ENCODE data around the gene AK5.
A peak's percentile ranks its signal among the peaks of the same experiment; 100 is the strongest.
"Not testable (repeated sequence)": the region's sequence is repeated elsewhere in the genome, so short reads cannot be mapped to it uniquely, and the experiment has no call there.

Gene AK5

DNA sequence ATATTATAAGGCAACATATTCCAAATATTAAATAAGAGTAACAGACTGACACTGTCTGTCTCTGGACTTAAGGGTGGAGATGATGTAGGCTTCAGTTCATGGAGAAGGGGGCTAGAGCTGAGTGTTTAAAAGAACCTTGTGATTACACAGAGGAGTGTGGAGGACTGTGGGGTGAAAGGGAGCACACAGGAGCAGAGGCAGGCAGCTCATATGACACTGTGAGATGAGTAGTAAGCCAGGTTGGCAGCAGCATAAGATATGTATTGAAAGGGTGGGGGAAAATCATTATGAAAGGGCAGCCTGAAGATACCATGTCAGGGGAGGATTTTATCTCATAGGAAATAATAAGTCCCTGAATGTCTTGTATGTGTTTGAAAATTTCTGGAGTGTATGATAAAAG, 104.5 kb downstream of the AK5 start:
- DNase-seq = no peak
- in situ Hi-C loops (cut with MboI; ENCODE audit: low pct_unique_long_range_greater_than_20kb, low sequenced_read_pairs) = no loop called here

DNA sequence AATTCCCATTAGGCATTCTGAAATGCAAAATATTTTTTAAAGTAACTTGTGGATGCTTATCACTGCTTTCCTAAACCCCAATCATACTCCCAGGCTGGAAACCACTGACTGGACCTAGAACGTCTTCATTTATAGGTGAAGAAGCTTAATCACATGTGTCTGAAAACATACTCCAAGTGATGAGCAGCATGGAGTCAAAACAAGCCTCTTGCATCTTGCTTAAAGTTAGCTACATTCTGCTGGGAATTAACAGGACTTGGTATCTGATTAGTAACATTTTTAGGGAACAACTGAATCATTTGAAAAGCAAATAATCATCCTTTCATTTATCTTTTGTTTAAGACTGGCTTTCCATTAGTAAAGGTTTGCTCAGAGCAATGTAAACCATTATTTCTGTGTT, 105.7 kb downstream of the AK5 start:
- in situ Hi-C loops (cut with MboI; ENCODE audit: low pct_unique_long_range_greater_than_20kb, low sequenced_read_pairs) = no loop called here
- no peak for DNase-seq

DNA sequence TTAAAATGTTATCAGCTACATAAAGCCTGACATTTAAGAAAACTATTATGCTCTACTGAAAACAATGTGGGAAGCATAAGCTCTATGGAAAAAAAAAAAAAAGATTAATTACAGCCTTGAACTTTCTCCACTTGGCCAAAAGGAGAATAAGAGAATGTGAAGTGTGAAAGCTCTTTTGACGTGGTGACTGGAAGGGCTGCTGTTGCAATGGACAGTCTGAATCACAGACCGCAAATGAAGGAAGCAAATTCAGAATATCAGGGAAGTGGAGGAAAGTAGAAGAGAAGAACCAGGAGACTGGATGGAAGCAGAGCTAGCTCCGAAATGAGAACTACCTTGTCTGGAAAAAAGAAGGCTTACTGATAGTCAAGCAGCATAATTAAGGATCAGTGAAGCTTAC, 106.8 kb downstream of the AK5 start:
- in situ Hi-C loops (cut with MboI; ENCODE audit: low pct_unique_long_range_greater_than_20kb, low sequenced_read_pairs) = no loop called here
- no peak for DNase-seq

DNA sequence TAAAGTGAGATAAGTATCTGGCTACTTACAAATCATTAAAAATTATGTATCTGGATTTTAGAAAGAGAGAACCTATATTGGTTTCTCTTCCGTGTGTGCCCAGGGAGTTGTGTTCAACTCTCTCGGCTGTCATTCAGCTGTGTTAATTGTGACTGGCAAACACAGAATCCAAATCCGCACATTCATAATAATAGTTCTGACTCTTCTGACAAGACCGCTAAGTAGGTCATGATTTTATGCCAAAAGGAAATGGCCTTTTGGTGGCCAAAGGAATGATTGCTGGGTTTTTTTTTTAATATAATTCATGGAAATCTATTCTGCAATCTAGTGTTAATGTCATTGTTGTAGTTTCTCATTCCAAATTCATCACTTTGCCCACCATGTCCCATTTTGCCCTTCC, 110.7 kb downstream of the AK5 start:
- in situ Hi-C loops (cut with MboI; ENCODE audit: low pct_unique_long_range_greater_than_20kb, low sequenced_read_pairs) = no loop called here

DNA sequence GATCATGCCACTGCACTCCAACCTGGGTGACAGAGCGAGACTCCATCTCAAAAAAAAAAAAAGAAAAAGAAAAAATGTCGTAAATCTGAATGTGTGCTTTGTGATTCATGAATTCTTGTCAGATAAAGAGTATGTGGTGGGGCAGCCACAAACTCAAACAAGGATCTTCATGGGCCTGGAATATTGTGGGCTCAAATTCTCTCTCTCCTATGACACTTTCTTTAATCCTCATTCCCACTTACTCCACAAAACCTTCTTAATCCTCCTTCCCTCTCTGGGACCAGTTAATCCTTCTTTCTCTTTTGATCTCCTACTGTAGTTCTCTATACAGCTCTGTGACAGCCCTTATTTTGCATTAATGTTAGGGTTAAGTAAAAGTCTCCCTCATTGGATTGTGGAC, 112.3 kb downstream of the AK5 start:
- in situ Hi-C loops (cut with MboI; ENCODE audit: low pct_unique_long_range_greater_than_20kb, low sequenced_read_pairs) = no loop called here
- DNase-seq = no peak

More for the DNA sequence above, 110.7 kb downstream of the AK5 start:
- no peak for DNase-seq

DNA sequence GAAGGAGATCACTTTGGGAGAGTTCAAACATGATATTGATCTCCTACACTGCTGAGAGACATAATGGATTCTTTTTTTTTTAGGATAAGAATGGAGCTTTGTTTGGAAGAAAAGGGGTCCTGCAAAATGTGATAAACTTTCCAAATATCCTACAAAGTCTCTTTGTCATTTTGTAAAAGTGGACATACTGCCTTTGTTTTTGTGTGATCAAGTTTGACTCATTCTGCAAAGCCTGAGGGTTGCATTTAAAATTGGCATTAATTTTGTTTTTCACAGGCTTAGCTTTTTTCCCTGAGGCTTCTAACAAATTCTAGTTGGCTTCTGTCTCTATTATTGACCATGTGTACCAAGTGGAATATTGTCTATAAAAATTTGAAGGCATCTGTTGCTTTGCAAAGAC, 113.2 kb downstream of the AK5 start:
- DNase-seq = no peak
- in situ Hi-C loops (cut with MboI; ENCODE audit: low pct_unique_long_range_greater_than_20kb, low sequenced_read_pairs) = no loop called here

DNA sequence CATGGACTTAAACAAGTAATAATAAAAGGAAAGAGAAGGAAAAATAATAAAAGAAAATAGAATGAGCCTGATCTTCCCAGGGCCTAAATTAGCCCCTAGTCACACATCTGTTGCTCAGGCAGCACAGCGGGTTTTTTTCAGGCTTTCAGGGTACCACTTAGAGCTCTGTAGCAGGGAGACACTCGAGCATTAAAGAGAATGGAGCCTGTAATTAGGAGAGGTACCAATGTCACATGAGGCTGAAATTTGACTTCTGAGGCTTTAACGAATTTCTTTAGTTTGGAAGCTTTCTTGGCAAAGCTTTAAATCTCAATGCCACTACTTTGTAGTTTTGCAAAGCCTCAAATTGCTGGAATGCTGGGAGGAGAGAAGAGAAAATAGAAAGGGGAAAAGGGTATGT, 116.3 kb downstream of the AK5 start:
- in situ Hi-C loops (cut with MboI; ENCODE audit: low pct_unique_long_range_greater_than_20kb, low sequenced_read_pairs) = no loop called here
- no peak for DNase-seq

DNA sequence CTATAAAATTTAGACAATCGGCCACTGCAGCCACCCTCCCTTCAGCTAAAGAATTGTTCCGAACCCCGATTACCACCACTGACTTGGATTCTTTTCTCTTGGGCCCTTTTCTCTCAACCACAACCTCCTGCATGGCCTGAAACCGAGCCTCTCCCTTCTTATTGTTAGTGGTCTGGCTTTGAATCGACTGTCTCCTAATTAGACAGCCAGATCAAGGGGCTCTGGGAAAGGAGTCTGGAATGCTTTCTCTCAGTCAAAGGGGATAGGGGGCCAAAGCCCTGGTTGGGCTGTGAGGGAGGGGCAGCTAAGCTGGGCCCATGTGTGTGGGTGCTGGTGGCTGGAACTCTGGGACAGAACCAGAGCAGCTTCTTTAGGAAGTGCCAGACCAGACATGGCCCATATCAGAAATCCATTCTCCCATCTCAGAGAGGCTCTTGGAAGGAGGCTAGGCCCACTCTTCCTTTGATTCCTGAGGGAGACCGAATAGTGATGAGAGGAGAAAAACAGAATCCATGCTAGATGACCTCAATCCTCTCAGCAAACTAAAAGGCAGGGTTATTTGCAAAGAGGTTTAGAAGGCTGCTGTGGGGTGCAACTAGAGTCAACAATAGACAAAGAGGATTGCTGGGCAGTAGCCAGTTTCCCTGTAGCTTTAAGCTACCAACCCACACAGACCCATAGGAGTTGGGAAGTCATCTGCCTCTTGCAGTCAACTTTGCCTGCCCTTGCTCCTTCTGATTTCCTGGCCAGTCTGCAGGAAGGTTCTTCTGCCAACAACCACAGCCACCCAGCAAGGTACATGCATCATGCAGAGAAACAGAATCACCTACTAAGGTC, 117.6 kb downstream of the AK5 start:
- DNase-seq = no peak
- in situ Hi-C loops (cut with MboI; ENCODE audit: low pct_unique_long_range_greater_than_20kb, low sequenced_read_pairs) = no loop called here

DNA sequence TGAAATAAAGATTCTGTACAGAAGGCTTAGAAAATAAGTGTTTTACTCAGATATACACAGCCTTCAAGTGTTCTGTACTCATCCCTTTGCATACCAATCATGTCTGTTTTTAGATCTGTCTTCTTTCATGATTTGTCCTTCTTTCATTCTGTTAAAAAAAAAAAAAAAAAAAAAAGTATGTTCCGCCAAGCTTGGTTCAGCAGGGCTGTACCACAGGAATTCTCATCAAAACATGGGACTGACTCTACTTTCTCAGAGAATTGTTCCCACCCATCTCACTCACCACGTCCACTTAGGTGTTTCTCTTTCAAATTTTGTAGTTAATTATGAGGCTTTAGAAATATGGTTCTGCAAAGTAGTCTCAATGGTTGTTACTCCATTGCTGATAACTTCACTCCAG, 119.0 kb downstream of the AK5 start:
- in situ Hi-C loops (cut with MboI; ENCODE audit: low pct_unique_long_range_greater_than_20kb, low sequenced_read_pairs) = no loop called here
- DNase-seq = no peak

DNA sequence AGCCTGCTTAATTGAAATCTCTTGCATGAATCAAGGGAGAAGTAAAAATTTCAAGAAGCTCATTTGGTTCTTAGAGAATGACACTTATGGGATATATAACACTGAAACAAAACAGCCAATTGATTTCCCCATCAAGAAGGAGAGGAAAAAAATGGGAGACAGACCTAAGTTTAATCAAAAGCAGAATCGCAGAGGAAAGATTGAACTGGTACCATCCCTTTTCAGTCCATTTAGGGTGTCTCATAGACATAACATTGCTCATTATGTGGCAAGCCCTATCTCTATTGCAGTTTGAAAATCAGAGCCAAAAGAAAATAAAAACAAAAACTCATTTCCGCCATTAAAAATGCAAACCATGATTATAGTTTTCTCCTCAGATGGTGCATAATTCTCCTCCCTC, 119.6 kb downstream of the AK5 start:
- no peak for DNase-seq
- in situ Hi-C loops (cut with MboI; ENCODE audit: low pct_unique_long_range_greater_than_20kb, low sequenced_read_pairs) = no loop called here

DNA sequence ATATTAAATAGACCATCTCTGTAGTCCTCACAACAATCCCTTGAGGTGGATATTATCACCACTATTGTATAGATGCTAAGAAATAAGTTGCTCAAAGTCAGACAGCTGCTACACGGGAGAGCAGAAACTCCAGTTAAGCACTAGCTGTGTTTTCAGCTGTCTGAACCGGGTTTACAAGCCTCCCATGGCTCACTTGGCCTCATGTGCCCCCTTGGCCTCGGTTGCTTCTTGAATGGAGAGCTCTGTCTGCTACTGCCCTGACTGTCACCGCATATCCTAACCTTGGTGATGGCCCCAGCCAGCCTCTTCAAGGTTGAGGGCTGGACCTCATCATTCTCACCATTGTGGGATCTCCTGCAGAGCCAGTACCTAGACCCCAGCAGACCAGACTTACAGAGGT, 123.4 kb downstream of the AK5 start:
- in situ Hi-C loops (cut with MboI; ENCODE audit: low pct_unique_long_range_greater_than_20kb, low sequenced_read_pairs) = no loop called here
- DNase-seq = no peak

DNA sequence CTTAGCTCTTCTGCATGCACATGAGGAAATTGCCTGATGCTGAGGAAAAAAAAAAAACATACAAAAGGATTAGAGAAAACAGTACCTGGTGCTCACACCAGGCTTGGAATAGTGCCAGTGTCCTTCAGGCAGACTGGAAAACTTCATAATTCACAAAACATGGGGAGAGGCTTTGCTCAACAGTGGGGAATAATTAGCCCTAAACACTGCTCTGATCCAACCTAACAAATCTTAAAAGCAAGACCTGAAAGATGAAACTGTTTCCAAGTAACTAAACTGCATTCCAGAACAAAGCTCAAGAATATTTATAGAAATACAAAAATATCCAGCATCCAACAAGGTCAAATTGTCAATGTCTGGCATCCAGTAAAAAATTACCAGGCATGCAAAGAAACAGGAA, 124.8 kb downstream of the AK5 start:
- in situ Hi-C loops (cut with MboI; ENCODE audit: low pct_unique_long_range_greater_than_20kb, low sequenced_read_pairs) = no loop called here
- no peak for DNase-seq

DNA sequence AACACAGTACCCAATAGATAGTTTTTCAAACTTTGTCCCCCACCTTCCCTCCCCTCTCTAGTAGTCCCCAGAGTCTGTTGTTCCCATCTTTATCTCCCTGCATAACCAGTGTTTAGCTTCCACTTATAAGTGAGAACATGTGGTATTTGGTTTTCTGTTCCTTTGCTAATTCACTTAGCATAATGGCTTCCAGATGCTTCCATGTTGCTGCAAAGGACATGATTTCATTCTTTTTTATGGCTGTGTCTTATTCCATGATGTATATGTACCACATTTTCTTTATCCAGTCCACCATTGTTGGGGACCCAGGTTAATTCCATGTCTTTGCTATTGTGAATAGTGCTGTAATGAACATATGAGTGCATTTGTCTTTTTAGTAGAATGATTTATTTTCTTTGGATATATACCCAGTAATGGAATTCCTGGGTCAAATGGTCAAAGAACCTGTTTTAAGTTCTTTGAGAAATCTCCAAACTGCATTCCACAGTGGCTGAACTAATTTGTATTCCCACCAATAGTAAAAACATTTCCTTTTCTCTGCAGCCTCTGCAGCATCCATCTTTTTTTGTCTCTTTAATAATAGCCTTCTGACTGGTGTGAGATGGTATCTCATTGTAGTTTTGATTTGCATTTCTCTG, 126.0 kb downstream of the AK5 start:
- no peak for DNase-seq
- in situ Hi-C loops (cut with MboI; ENCODE audit: low pct_unique_long_range_greater_than_20kb, low sequenced_read_pairs) = no loop called here

DNA sequence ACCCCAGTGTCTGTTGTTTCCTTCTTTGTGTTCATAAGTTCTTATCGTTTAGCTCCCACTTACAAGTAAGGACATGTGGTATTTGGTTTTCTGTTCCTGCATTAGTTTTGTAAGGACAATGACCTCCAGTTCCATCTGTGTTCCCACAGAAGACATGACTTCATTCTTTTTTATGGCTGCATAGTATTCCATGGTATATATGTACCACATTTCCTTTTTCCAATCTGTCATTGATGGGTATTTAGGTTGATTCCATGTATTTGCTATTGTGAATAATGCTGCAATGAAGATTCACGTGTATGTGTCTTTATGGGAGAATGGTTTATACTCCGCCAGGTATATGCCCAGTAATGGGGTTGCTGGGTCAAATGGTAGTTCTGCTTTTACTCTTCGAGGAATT, 127.1 kb downstream of the AK5 start:
- in situ Hi-C loops (cut with MboI; ENCODE audit: low pct_unique_long_range_greater_than_20kb, low sequenced_read_pairs); DNase-seq: not testable (repeated sequence)

DNA sequence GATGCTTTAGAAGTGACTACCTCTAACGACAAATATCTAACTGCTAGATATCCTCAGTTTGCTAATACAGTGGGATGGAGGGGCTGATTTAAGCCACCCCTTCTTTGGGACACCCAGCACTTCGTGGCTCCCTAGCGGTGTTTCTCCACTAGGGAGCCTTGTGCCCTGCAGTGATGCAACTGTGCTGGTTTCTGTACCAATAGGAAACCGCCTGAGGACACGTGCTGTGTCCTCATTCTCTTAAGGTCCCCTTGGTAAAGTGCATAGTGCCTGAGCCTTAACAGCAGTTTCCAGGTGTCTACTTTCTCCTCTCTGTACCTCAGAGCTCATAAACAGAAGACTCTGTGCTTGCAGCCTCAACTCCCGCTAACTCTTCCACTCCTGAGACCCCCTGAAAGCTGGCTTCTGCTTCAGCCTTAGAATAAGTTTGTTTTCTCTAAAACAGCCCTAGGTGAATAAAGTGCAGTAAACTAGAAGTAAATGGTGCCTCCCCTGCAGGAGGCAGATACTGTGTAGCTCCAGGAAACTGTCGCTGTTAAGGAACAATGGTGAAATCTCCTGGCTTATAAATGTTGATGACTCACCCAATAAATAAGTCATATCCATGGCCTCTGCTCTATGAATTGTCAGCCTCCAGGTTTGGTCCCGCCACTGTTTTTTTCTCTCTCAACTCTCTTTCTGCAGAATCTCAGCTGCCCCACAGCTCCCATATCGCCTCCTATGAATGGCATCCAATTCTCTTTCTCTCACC, 130.4 kb downstream of the AK5 start:
- peak; percentile 45 for DNase-seq
- in situ Hi-C loops (cut with MboI; ENCODE audit: low pct_unique_long_range_greater_than_20kb, low sequenced_read_pairs) = no loop called here

DNA sequence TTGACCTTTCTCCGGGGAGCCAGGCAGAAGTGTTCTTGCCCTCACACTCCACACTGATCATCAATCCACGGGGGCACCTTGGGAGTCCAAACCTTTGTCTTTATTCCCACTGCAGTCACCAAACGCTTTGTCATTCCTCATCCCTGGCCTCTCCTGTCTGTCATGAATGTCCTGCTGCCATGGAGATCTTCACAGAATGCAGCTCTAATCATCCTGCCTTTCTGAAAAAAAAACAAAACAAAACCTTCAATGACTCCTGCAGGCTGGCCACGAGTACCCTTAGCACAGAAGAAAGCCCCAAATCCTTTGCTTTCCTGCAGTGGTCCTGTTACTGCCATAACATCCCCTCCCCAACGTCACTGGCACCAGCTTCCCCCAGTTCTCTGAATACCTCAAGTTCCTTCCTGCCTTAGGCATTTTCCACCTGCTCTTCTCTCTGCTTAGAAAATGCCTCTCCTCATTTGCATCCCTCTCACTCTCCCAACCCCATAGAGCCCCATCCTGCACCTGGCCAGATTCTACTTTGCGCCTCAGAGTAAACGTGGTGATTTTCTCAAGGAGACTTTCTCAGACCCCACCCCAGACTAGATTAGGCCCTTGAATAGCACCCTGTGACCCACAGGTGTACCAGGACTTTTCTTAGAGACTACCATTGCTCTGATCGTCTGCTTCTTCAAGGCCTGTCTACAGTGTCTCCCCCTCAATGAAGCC, 131.2 kb downstream of the AK5 start:
- in situ Hi-C loops (cut with MboI; ENCODE audit: low pct_unique_long_range_greater_than_20kb, low sequenced_read_pairs) = no loop called here
- DNase-seq = peak; percentile 16

DNA sequence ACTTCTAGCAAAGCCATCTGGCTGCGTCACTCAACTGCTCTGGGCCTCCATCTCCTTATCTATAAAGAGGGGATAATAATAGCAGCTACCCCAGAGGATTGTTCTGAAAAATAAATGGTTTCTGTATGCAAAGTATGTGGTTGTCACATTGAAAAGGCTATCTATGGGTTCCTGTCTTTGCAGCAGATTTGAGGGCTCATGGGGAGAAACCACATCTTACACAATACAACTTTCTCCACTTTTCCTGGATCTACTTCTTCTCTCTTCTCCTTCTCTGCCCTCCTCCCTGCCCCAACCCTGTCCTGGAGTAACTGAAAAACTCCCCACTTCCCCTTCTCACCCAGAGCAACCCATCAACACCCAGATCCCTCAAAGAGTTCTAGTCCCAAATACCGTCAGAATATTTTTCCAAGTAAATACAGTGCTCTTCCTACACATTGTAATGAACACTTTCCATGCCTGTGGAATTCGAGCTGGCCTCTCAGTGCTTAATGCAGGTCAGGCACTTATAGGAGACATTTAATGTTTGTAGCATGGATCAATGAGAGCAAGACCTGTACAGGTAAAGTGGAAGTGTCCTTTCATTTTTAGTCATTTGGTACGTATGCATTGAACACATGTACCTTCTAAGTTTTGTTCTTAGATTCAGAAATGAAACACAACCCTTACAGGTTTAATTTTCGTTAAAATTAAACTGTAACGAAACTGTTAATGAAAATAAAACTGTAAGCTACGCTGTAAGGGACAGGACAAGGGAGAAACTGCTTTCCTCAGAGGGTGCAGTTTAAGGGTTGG, 131.9 kb downstream of the AK5 start:
- in situ Hi-C loops (cut with MboI; ENCODE audit: low pct_unique_long_range_greater_than_20kb, low sequenced_read_pairs) = no loop called here
- DNase-seq = peak; percentile 88

DNA sequence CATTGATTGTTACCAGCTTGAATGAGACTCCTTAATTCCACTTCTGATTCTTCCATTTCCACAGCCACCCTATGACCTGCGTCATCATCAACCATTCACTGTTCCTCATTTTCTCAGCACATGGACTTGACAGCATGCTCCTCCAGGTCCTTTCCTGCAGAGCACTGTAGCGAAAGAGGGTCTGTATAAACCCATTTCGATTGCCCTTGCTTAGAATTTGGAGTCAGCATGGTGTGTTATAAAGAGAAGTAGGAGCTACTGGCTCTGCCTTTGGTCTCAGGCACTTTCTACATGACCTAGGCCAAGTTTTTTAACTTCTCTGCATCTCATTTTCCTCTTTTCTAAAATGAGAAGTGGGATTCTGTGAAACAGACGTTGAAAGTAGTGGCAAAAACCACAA, 133.8 kb downstream of the AK5 start:
- in situ Hi-C loops (cut with MboI; ENCODE audit: low pct_unique_long_range_greater_than_20kb, low sequenced_read_pairs) = no loop called here
- peak; percentile 68 for DNase-seq

Measured in KBM-7 (cell line).